Amygdala (tissue), 56 donors: ENCODE measurements around the gene TFEB.

Experiments
- DNase-seq, 56 donors: peaks; one replicate each; lab custom pipeline; 2025; lab: John Stamatoyannopoulos, UW

The TFEB gene

DNA sequence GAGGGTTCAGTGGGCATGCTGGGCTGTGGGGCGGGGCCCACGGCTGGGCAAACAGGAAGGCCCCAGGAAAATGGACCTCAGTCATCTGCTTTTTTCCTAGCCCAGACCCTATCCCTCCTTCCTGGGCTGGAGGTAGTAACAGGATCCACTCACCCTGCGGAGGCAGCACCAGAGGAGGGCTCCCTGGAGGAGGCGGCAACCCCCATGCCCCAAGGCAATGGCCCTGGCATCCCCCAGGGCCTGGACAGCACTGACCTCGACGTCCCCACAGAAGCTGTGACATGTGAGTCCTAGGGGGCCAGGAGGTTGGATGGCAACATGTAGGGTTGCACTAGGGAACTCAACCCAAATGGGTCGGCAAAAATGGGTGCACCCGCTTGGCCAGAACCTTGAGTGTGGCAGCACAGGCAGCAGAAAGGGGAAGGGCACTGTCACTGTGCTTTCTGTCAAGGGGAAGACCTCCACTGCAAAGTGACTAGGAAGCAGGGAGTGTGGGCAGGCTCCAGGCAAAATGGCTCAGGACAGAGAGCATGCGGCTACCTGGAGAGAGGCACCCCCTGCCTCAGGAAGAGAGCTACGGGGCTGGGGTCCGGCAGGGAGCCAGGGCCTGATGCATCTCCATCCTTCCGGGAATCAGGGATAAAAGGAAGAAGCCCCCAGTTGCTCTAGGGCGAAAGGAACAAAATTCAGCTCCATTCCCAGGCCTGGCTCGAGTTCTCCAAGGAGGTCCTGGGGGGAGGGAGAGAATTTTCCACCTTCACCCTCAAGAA, 89.2 kb downstream of the TFEB start:
- no peak for DNase-seq

- no peak for DNase-seq
These were observed 90.3 kb downstream of the TFEB start for GRCh38 chr6:41645007-41645618.

DNA sequence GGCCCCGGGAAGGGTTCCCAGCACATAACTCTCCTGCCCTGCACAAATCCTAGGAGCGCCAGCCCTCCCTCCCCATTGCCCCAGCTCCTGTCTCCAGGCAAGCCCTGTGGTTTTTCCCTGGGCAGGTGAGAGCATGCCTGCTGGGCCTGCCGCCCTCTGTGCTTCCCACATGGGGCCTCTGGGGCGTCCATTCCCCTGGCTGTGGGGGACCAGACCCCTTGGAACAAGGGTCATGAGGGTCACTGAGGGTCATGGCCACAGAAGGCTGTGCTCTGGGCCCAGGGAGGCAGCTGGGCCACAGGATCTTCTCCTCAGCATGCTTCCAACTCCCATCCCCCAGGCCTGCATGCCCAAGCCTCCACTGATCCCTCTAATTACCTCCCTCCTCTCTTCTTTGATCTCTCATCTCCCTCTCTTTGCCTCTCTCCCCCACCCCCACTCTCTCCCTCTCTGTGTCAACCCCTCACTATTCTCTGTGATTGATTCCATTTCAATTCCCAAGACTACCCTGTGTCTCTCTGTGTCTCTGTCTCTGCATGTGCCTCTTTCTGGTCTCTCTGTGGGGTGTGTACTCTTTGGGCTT, 91.0 kb downstream of the TFEB start:
- no peak for DNase-seq

DNA sequence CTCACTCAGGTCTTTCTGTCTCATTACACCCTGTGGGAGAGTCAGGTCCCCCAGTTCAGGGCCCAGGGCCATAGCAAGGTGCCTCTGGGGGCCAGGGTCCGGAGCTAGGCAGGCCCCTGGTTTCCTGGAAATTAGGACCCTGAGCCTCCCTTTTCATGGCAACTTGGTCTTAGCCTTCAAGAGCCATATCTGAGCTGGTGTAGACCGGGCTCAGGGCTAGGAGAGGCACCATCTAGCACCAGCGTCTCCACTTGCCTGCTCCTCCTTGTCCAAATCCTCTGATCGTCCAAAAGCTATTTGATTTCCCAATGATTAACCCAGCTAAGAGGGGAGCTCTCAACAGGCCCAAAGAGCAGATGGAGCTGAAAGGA, 91.5 kb downstream of the TFEB start:
- DNase-seq = no peak

DNA sequence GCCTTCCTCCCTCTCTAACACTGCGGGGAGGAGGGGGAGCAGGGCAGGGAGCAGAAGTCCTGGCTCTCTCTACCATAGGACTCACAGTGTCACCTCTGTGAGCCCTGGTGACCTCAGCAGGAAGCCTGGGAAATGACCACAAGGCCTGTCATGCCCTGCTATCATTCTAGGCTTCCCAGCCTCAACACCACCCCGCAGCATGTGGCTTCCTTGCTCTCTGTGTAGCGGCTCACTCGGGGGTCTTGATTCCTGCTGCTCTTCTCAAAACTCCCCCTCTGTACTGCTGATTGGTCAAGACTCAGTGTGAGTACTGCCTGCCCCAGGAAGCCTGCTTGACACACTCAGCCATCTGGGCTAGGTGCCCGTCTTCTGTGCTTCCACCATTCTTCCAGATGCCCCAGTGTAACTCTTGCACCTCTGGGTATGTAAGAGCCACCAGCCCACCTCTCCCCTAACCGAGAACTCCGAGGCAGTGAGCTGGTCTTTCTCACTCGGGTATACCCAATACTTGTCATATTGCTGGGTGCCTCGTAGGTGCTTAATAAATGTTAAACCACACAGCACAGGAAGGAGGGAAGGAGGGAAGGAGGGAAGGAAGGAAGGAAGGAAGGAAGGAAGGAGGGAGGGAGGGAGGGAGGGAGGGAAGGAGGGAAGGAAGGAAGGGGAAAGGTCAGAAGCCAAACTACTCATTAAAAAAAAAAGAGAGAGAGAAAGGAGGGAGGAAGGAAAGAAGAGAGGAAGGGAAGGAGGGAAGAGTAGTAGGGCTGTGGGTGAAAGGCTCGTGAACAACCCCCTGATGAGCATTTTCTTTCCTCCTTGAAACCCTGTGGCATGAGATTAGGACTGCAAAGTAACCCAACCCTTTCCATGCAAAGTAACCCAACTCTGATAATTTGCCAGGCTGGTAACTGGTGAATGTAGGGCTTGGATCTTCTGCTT, 92.2 kb downstream of the TFEB start:
- no peak for DNase-seq

GRCh38 chr6:41642090-41642959, 93.1 kb downstream of the TFEB start:
- no peak for DNase-seq

- DNase-seq = no peak
These were observed 94.0 kb downstream of the TFEB start for GRCh38 chr6:41641352-41641925.

- no peak for DNase-seq
These were observed 95.0 kb downstream of the TFEB start for GRCh38 chr6:41640426-41640825.

DNA sequence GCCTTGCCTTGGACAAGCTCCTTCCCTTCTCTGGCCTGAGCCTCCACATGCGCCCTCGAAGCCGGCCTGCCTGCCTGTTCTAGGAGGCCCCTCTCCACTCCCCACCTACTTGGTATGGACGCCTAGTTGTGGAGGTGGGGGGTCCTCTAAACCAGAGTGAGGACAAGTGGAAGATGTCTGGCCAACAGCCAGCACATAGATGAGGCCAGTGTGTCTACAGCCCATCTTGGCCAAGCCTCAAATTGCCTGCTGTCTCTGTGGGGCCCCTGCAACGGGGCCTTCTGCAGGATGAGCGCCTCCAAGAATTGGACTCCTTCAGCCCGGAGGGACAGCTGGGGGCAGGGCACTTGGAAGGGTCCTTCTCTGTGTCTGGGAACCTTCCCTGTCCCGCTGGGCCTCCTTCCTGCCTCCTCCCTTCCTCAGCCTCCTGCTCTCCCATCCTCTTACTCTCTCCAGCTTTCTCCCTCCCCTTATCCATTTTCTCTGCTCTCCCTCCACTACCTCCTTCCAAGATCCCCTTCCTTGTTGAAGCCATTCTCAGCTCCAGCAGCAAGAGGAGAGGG, 95.5 kb downstream of the TFEB start:
- DNase-seq = peak in 1 of 56 donors; percentile 46

- DNase-seq = peak in 1 of 56 donors; percentile 4
These were observed 96.2 kb downstream of the TFEB start for GRCh38 chr6:41638935-41639808.

- DNase-seq = no peak
These were observed 97.1 kb downstream of the TFEB start, which contains the start of gene MDFI for GRCh38 chr6:41638002-41638934. MDFI (plus strand) TSS chr6:41638468; CDS start chr6:41638750, 282 bp downstream.

- no peak for DNase-seq
These were observed 98.0 kb downstream of the TFEB start for GRCh38 chr6:41637194-41638001.

DNA sequence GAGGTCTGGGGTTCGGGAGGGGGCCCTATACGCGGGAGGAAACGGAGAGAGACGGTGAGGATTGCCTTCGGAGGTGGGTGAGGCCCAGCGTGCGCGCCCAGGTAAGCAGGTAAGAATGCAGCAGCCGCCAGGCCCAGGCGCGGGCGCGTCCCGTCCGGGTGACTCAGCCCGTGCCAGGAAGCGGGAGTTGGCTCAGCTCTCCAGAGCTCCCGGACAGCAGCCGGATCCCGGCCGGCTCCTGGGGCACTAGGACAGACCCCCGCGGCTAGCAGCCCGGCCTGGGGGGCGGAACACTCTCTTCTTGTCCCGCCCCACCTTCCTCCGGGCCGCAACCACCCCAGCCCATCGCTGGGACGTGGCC, 98.6 kb downstream of the TFEB start:
- peak in 1 of 56 donors; percentile 7 for DNase-seq

DNA sequence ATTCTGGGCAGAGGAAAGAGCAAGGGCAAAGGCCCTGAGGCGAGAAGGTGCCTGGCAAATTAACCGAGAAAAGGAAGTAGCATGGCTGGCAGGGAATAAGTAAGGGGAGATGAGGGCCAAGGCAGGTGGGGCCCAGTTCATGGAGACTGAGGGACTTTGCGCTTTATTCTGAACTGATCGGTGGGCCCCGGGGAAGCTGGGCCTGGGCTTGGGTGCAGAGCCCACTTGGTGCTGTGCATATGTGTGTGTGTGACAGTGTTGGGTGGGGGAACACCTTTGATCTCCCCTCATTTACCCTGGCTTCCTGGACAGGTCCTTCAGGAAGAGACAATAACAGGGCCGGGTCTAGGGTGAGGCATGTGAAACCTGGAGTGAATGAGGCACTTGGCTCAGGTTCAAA, 100.0 kb downstream of the TFEB start:
- no peak for DNase-seq

- peak in 13 of 56 donors; percentile 9 to 68 (median 22) for DNase-seq
These were observed 100.8 kb downstream of the TFEB start for GRCh38 chr6:41634657-41635056.
